ENCODE results near the gene TAP1. TPM values are rescaled to one million over a fixed set of nuclear protein-coding genes. Genes with fewer than 3 reads are reported as not detected.

The TAP1 gene
- total RNA-seq, 1 donor from 2014 or later = 15.5 TPM

- H3K36me3 ChIP-seq = peaks cover 60% of the 10 kb centered on the region
- H3K27me3 ChIP-seq (ENCODE audit: low read depth) = no peaks in the 10 kb centered on the region
- intact Hi-C loops (cut with micrococcal nuclease) = no loop called here
- no peaks in the 10 kb centered on the region for H3K4me1 ChIP-seq
- DNase-seq = no peak
- no peaks in the 10 kb centered on the region for H3K9me3 ChIP-seq (replicated peaks)
- H3K4me3 ChIP-seq = no peak overlapping the region
- no peak overlapping the region for H3K27ac ChIP-seq (replicated peaks)
- no peak for TF ChIP-seq CTCF (IDR thresholded peaks at IDR 0.05; ENCODE audit: borderline replicate concordance)
Observed at GRCh38 chr6:32830936-32831335, 22.6 kb downstream of the TAP1 start.

- Histone ChIP-seq H3K36me3 (peaks cover 51% of the 10 kb centered on the region), H3K9me3 (replicated peaks) (no peaks in the 10 kb centered on the region), H3K4me1 (no peaks in the 10 kb centered on the region), H3K4me3 (no peak overlapping the region), H3K27ac (replicated peaks) (no peak overlapping the region), H3K27me3 (ENCODE audit: low read depth) (no peaks in the 10 kb centered on the region)
- no peak for TF ChIP-seq CTCF (IDR thresholded peaks at IDR 0.05; ENCODE audit: borderline replicate concordance)
- intact Hi-C loops (cut with micrococcal nuclease) = no loop called here
- DNase-seq = no peak
Observed at GRCh38 chr6:32830017-32830416, 23.5 kb downstream of the TAP1 start.

- no peak for DNase-seq
- Histone ChIP-seq H3K4me3 (no peak overlapping the region), H3K36me3 (peaks cover 46% of the 10 kb centered on the region), H3K9me3 (replicated peaks) (no peaks in the 10 kb centered on the region), H3K27me3 (ENCODE audit: low read depth) (no peaks in the 10 kb centered on the region), H3K4me1 (no peaks in the 10 kb centered on the region), H3K27ac (replicated peaks) (no peak overlapping the region)
- TF ChIP-seq CTCF (IDR thresholded peaks at IDR 0.05; ENCODE audit: borderline replicate concordance) = no peak
- intact Hi-C loops (cut with micrococcal nuclease) = loop anchor here (5.0 kb wide), 1 partner anchor 38 kb away; no protein-coding TSS in a partner anchor
Observed at GRCh38 chr6:32829495-32829894, 24.0 kb downstream of the TAP1 start.

- Histone ChIP-seq H3K9me3 (replicated peaks) (no peaks in the 10 kb centered on the region), H3K4me3 (no peak overlapping the region), H3K4me1 (no peaks in the 10 kb centered on the region), H3K36me3 (peaks cover 32% of the 10 kb centered on the region), H3K27me3 (ENCODE audit: low read depth) (no peaks in the 10 kb centered on the region), H3K27ac (replicated peaks) (no peak overlapping the region)
- no peak for DNase-seq
- intact Hi-C loops (cut with micrococcal nuclease) = loop anchor here (5.0 kb wide), 1 partner anchor 40 kb away; no protein-coding TSS in a partner anchor
- TF ChIP-seq CTCF (IDR thresholded peaks at IDR 0.05; ENCODE audit: borderline replicate concordance) = no peak
Observed at GRCh38 chr6:32827025-32827424, 26.5 kb downstream of the TAP1 start.

- no peaks in the 10 kb centered on the region for H3K27me3 ChIP-seq (ENCODE audit: low read depth)
- peaks cover 23% of the 10 kb centered on the region for H3K36me3 ChIP-seq
- no peak overlapping the region for H3K4me3 ChIP-seq
- no peaks in the 10 kb centered on the region for H3K4me1 ChIP-seq
- no peaks in the 10 kb centered on the region for H3K9me3 ChIP-seq (replicated peaks)
- H3K27ac ChIP-seq (replicated peaks) = peak overlapping the region; percentile 28
- intact Hi-C loops (cut with micrococcal nuclease) = loop anchor here (5.0 kb wide), 1 partner anchor 41 kb away; no protein-coding TSS in a partner anchor
- TF ChIP-seq CTCF (IDR thresholded peaks at IDR 0.05; ENCODE audit: borderline replicate concordance) = peak; percentile 62
- DNase-seq = no peak
Observed at GRCh38 chr6:32825966-32826365, 27.5 kb downstream of the TAP1 start.

All from left ventricle myocardium inferior (tissue), 1 donor.